MM.1S (cell line): ENCODE measurements around the gene KCMF1.

Experiments used
- CTCF ChIP-seq: fragments of 300-600 bp; sonication (generic); IDR thresholded peaks from 2 replicates; pipeline ENCODE4 v1.5.1; 2016; ENCODE audit warnings: antibody characterized with exemption, low read length, mixed read lengths
- EZH2 ChIP-seq: fragments of 300-600 bp; sonication (generic); optimal IDR thresholded peaks from 2 replicates; pipeline ENCODE3; 2017; ENCODE audit warnings: low read depth, mild to moderate bottlenecking, antibody characterized with exemption, low read length, mixed read lengths

- TF ChIP-seq CTCF: no peak
- TF ChIP-seq EZH2: no peak
Observed at GRCh38 chr2:85063981-85064599, 93.1 kb downstream of the KCMF1 start.
